HCT116 (cell line): ENCODE results near the gene DNLZ. TPM values are rescaled to one million over a fixed set of nuclear protein-coding genes. Genes with fewer than 3 reads are reported as not detected.

ENCODE experiments used
- ATAC-seq: fragments of 200-7000 bp; cut with Tn5 transposase; 2 replicates; pipeline ENCODE4 v1.9.1; 2020; ENCODE audit warnings: mild to moderate bottlenecking, moderate library complexity
- BruUV-seq: library from RNA; stranded (reverse); fragments of 400-500 nt; replicated peaks from 2 replicates; lab custom pipeline; 2021; lab: Mats Ljungman, UMichigan
- CTCF ChIA-PET: fragments of 300-600 bp; sonication (Branson Sonifier 250); formaldehyde crosslinking; loops from one replicate; lab custom pipeline; 2021; ENCODE audit warnings: antibody characterized with exemption; lab: Charles Lee
- POLR2A ChIA-PET: fragments of 300-600, 350-600 bp; sonication (Branson Sonifier 250); formaldehyde crosslinking; loops from one replicate; lab custom pipeline; 2021; ENCODE audit warnings: antibody characterized with exemption; lab: Charles Lee
- RAD21 ChIA-PET, 2 experiments: fragments of 300-600 bp; sonication (Branson Sonifier 250); formaldehyde crosslinking; loops; one replicate each; lab custom pipeline; 2023; ENCODE audit warnings: low total read pairs in 2 of 2; ENCODE audit not compliant: uncharacterized antibody in 2 of 2, unreplicated experiment in 2 of 2, low non-redundant PET in 1 of 2; lab: Charles Lee
- DNase-seq: peaks from one replicate; pipeline ENCODE4 v3.0.0-alpha.2; 2010; ENCODE audit warnings: low read depth, low spot score
- H2AFZ ChIP-seq: fragments of 200-600 bp; shearing (Covaris generic), sonication (generic); 2 replicates; pipeline ENCODE4 v1.6.1; 2017; ENCODE audit warnings: low read depth, mixed run types, mixed read lengths, antibody characterized with exemption, low read length; ENCODE audit not compliant: poor library complexity, severe bottlenecking
- H3K27ac ChIP-seq: 2 replicates; pipeline ENCODE4 v1.5.1; 2012; ENCODE audit warnings: low read depth, low read length
- H3K27me3 ChIP-seq: fragments of 200-600 bp; sonication (generic); 2 replicates; pipeline ENCODE4 v1.6.1; 2016; ENCODE audit warnings: mixed run types, low read length, mixed read lengths; ENCODE audit not compliant: insufficient read depth
- H3K36me3 ChIP-seq, 2 experiments: fragments of 200-500 bp in 1 of 2; fragments of 200-600 bp in 1 of 2; sonication (Bioruptor generic) in 1 of 2; sonication (generic) in 1 of 2; 2 replicates each; pipeline versions ENCODE4 v1.5.1 to v1.6.1; 2014 to 2016; ENCODE audit warnings: low read length in 2 of 2, inconsistent platforms in 1 of 2, mixed read lengths in 1 of 2, mixed run types in 1 of 2; ENCODE audit not compliant: insufficient read depth in 2 of 2, control insufficient read depth in 1 of 2
- H3K4me1 ChIP-seq, 2 experiments: fragments of 200-600 bp in 1 of 2; sonication (generic) in 1 of 2; 2 replicates each; pipeline versions ENCODE4 v1.5.1 to v1.6.1; 2012 to 2017; ENCODE audit warnings: low read length in 2 of 2, inconsistent platforms in 1 of 2, mild to moderate bottlenecking in 1 of 2, mixed read lengths in 1 of 2, mixed run types in 1 of 2, moderate library complexity in 1 of 2; ENCODE audit not compliant: insufficient read depth in 2 of 2, control insufficient read depth in 1 of 2
- H3K4me2 ChIP-seq: fragments of 200-600 bp; sonication (generic); 2 replicates; pipeline ENCODE4 v1.6.1; 2017; ENCODE audit warnings: mixed run types, low read length, mixed read lengths
- H3K4me3 ChIP-seq, 2 experiments: fragments of 200-600 bp in 1 of 2; sonication (generic) in 1 of 2; replicated peaks in 1 of 2; 2 replicates each; pipeline ENCODE4 v1.5.1; 2011 to 2016; ENCODE audit warnings: low read length in 2 of 2, control low read depth in 1 of 2, low read depth in 1 of 2, mild to moderate bottlenecking in 1 of 2, mixed read lengths in 1 of 2, mixed run types in 1 of 2
- H3K79me2 ChIP-seq: fragments of 200-600 bp; sonication (generic); 2 replicates; pipeline ENCODE4 v1.6.1; 2017; ENCODE audit warnings: mild to moderate bottlenecking, mixed run types, low read length, moderate library complexity, mixed read lengths; ENCODE audit not compliant: insufficient read depth
- H3K9ac ChIP-seq: fragments of 200-600 bp; sonication (generic); 2 replicates; pipeline ENCODE4 v1.6.1; 2016; ENCODE audit warnings: low read length, mixed read lengths
- H3K9me2 ChIP-seq: fragments of 200-600 bp; sonication (generic), shearing (Covaris generic); 2 replicates; pipeline ENCODE4 v1.6.1; 2017; ENCODE audit warnings: mixed run types, mild to moderate bottlenecking, moderate library complexity; ENCODE audit not compliant: insufficient read depth
- H3K9me3 ChIP-seq, 2 experiments: fragments of 200-500 bp in 1 of 2; fragments of 200-600 bp in 1 of 2; sonication (Bioruptor generic) in 1 of 2; sonication (generic) in 1 of 2; 2 replicates each; pipeline ENCODE4 v1.6.1; 2014 to 2017; ENCODE audit warnings: low read length in 2 of 2, mixed read lengths in 2 of 2, inconsistent platforms in 1 of 2, low read depth in 1 of 2, mild to moderate bottlenecking in 1 of 2, mixed run types in 1 of 2, moderate library complexity in 1 of 2; ENCODE audit not compliant: control insufficient read depth in 1 of 2, insufficient read depth in 1 of 2
- H4K20me1 ChIP-seq: fragments of 200-600 bp; sonication (generic), shearing (Covaris generic); 2 replicates; pipeline ENCODE4 v1.6.1; 2017; ENCODE audit warnings: mixed run types, mild to moderate bottlenecking, moderate library complexity; ENCODE audit not compliant: insufficient read depth
- ATF3 ChIP-seq: IDR thresholded peaks from 2 replicates; pipeline ENCODE4 v1.6.1; 2012
- CBX3 ChIP-seq: IDR thresholded peaks from 2 replicates; pipeline ENCODE4 v1.6.1; 2012; ENCODE audit warnings: low read depth
- EGR1 ChIP-seq: IDR thresholded peaks from 2 replicates; pipeline ENCODE4 v1.6.1; 2012; ENCODE audit warnings: low read depth
- ELF1 ChIP-seq: IDR thresholded peaks from 2 replicates; pipeline ENCODE4 v1.6.1; 2012; ENCODE audit warnings: low read depth, borderline replicate concordance
- EZH2 ChIP-seq: fragments of 200-600 bp; sonication (generic); IDR thresholded peaks from 2 replicates; pipeline ENCODE4 v1.6.1; 2017; ENCODE audit warnings: antibody characterized with exemption, mixed run types
- FOSL1 ChIP-seq: IDR thresholded peaks from 2 replicates; pipeline ENCODE4 v1.6.1; 2012; ENCODE audit warnings: low read depth
- JUND ChIP-seq: IDR thresholded peaks from 2 replicates; pipeline ENCODE4 v1.6.1; 2012
- MAX ChIP-seq: IDR thresholded peaks from 2 replicates; pipeline ENCODE4 v1.6.1; 2012
- RAD21 ChIP-seq: IDR thresholded peaks from 2 replicates; pipeline ENCODE4 v1.6.1; 2012; ENCODE audit warnings: low read depth, mild to moderate bottlenecking
- SP1 ChIP-seq: IDR thresholded peaks from 2 replicates; pipeline ENCODE4 v1.6.1; 2012; ENCODE audit warnings: low read depth
- SRF ChIP-seq: IDR thresholded peaks from 2 replicates; pipeline ENCODE4 v1.6.1; 2012; ENCODE audit warnings: low read depth
- TCF7L2 ChIP-seq: IDR thresholded peaks from 2 replicates; pipeline ENCODE4 v1.7.0; 2011; ENCODE audit warnings: borderline replicate concordance, inconsistent platforms; ENCODE audit not compliant: insufficient read depth, insufficient read length; ENCODE audit errors: extremely low read depth
- YY1 ChIP-seq: IDR thresholded peaks from 2 replicates; pipeline ENCODE4 v1.6.1; 2011; ENCODE audit warnings: low read length, low read depth, moderate library complexity, mild to moderate bottlenecking; ENCODE audit not compliant: insufficient replicate concordance; ENCODE audit errors: extremely low read depth
- ZFX ChIP-seq: fragments of 450-650 bp; IDR thresholded peaks from 2 replicates; pipeline ENCODE4 v1.6.1; 2017
- intact Hi-C: fragments of 100-400 bp; cut with micrococcal nuclease; formaldehyde crosslinking; loops from 2 replicates; pipeline ENCODE4 v1.10.0; 2022
- total RNA-seq: library from RNA; stranded (reverse); gene quantifications from one replicate; pipeline ENCODE4 v1.2.1, GENCODE V29; 2021; ENCODE audit not compliant: unreplicated experiment
- TF ChIP-seq, protein P1 (sequence below): IDR thresholded peaks from 2 replicates; pipeline ENCODE4 v1.6.1; 2011; ENCODE audit warnings: mild to moderate bottlenecking, low read length, moderate library complexity; ENCODE audit not compliant: insufficient replicate concordance; ENCODE audit errors: extremely low read depth
- TF ChIP-seq, protein P2 (sequence below): IDR thresholded peaks from 2 replicates; pipeline ENCODE4 v1.6.1; 2012; ENCODE audit warnings: low read depth

Gene DNLZ
- total RNA-seq, 1 experiment from 2014 or later: 21.9 TPM

DNA sequence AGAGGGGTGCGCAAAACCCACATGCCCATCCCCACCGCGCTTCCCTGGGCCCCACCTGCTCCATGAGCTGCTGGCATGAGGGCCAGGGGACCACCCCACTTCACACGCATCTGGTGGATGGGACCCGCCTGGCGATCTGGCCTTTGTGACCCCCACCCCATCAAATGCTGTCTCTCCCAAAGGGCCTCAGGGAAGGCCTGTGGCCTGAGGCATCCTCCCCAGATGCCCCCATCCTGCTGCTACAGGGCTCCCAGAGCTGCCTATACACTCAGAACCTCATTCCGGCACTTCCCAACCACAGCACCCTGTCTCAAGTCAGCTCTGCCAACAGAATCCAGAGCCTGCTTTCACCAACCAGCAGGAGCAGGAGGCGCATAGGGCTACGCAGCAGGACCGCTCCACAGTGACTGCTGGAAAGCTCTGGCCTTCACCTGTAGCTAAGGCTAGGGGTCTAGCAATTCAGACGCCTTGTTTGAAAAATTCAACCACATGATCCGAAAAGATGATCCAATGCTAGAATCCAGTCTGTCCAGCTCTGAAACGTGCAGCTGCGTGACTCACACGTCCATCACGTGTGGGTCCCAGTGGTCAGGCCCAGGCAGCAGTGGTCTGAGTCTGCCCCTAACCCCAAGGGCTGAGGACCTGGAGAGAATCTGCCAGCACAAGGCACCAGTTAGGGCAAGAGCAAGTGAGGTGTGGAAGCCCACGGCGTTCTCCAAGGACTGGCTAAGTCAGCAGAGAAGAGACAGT, 37.8 kb upstream of the DNLZ start (continued):
- TF ChIP-seq YY1 (no peak), EGR1 (no peak), EZH2 (no peak)

DNA sequence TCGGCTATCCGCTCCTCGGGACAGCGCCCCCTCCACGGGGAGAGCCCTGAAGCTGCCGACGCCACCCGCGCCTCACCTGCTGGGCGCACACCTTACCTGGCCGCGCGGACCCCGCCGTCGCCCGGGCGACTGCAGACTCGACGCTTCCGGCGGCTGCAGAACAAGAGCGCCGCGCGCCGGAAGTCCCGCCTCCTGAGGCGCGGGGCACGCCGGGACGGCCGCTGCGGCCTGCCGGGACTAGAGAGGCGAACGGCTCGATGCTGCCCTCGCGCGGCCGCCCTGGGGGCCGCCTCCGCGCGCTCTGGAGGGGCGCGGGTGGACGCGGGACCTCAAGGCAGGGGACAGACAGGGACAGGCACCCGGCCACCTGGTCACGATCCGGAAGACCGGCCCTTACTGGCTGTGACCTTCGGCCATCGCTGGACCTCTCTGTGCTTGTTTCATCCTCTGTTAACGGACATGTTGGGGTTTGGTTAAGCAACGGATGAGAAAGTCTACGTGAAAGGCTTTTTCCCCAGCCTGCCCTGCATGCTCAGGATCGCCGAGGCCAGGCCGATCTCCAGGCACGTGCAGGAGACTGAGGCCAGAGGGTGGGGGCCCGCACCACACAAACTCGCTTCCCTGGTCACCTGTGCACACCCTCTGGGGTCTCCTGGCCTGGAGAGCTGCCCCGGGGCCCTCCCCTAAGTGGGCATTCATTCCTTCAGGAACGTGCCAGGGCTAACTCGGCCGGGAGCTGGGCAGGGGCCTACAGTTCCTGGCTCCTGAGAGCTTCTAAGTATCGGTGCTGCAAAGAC, 36.7 kb upstream of the DNLZ start, which contains the start of gene SNAPC4:
Gene SNAPC4, minus strand, starts transcription at position 133 of the 797 bp plus-strand sequence. CDS start 1,742 bp downstream, outside the sequence.
- ATAC-seq (peak; percentile 92), DNase-seq (peak; percentile 62)
- peak within 1 kb of the TSS; percentile 84 for H3K9ac ChIP-seq
- peaks cover 39 to 47% of the 10 kb centered on the region in 2 experiments; a peak in 3 of 4 replicates for H3K36me3 ChIP-seq
- no peak within 1 kb of the TSS for H2AFZ ChIP-seq
- no peaks in the 10 kb centered on the region for H3K27me3 ChIP-seq
- POLR2A ChIA-PET: no interaction called here
- H3K27ac ChIP-seq: peak within 1 kb of the TSS; percentile 92
- H3K9me3 ChIP-seq: no peaks in the 10 kb centered on the region
- RAD21 ChIA-PET: no interaction called here
- CTCF ChIA-PET: interaction anchor here (0.6 to 1.4 kb wide), 6 partner anchors 10 to 88 kb away, joined by 3 to 8 read pairs (median 4); partner anchors contain the start of gene DNLZ
- H3K79me2 ChIP-seq: peaks cover 41% of the 10 kb centered on the region
- H3K4me2 ChIP-seq: peak within 1 kb of the TSS; percentile 89
- intact Hi-C loops: loop anchor here (1.0 to 2.0 kb wide), 3 partner anchors 54 to 88 kb away; no protein-coding TSS in a partner anchor
- no TSS peak for BruUV-seq
- H3K4me1 ChIP-seq: peaks cover 7 to 16% of the 10 kb centered on the region in 2 experiments
- H3K9me2 ChIP-seq: no peaks in the 10 kb centered on the region
- peak within 1 kb of the TSS; percentile 82 to 93 for H3K4me3 ChIP-seq
- H4K20me1 ChIP-seq: no peaks in the 10 kb centered on the region
- TF ChIP-seq FOSL1: no peak
- TF ChIP-seq MAX: peak; percentile 58; the same call in 1 of the 2 replicates
- TF ChIP-seq TCF7L2: peak; percentile 98
- TF ChIP-seq, protein P1, sequence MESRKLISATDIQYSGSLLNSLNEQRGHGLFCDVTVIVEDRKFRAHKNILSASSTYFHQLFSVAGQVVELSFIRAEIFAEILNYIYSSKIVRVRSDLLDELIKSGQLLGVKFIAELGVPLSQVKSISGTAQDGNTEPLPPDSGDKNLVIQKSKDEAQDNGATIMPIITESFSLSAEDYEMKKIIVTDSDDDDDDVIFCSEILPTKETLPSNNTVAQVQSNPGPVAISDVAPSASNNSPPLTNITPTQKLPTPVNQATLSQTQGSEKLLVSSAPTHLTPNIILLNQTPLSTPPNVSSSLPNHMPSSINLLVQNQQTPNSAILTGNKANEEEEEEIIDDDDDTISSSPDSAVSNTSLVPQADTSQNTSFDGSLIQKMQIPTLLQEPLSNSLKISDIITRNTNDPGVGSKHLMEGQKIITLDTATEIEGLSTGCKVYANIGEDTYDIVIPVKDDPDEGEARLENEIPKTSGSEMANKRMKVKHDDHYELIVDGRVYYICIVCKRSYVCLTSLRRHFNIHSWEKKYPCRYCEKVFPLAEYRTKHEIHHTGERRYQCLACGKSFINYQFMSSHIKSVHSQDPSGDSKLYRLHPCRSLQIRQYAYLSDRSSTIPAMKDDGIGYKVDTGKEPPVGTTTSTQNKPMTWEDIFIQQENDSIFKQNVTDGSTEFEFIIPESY: no peak
- TF ChIP-seq, protein P2, sequence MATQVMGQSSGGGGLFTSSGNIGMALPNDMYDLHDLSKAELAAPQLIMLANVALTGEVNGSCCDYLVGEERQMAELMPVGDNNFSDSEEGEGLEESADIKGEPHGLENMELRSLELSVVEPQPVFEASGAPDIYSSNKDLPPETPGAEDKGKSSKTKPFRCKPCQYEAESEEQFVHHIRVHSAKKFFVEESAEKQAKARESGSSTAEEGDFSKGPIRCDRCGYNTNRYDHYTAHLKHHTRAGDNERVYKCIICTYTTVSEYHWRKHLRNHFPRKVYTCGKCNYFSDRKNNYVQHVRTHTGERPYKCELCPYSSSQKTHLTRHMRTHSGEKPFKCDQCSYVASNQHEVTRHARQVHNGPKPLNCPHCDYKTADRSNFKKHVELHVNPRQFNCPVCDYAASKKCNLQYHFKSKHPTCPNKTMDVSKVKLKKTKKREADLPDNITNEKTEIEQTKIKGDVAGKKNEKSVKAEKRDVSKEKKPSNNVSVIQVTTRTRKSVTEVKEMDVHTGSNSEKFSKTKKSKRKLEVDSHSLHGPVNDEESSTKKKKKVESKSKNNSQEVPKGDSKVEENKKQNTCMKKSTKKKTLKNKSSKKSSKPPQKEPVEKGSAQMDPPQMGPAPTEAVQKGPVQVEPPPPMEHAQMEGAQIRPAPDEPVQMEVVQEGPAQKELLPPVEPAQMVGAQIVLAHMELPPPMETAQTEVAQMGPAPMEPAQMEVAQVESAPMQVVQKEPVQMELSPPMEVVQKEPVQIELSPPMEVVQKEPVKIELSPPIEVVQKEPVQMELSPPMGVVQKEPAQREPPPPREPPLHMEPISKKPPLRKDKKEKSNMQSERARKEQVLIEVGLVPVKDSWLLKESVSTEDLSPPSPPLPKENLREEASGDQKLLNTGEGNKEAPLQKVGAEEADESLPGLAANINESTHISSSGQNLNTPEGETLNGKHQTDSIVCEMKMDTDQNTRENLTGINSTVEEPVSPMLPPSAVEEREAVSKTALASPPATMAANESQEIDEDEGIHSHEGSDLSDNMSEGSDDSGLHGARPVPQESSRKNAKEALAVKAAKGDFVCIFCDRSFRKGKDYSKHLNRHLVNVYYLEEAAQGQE: no peak
- peak; percentile 53; the same call in 1 of the 2 replicates for TF ChIP-seq ZFX
- no peak for TF ChIP-seq JUND
- no peak for TF ChIP-seq SRF
- TF ChIP-seq RAD21: peak; percentile 85
- TF ChIP-seq SP1: no peak
- TF ChIP-seq YY1: peak; percentile 44
- no peak for TF ChIP-seq ELF1
- TF ChIP-seq ATF3: no peak
- TF ChIP-seq CBX3: no peak
